GM21390 (cell line): ENCODE results near the gene HOMER2.
"Not testable (repeated sequence)": the region's sequence is repeated elsewhere in the genome, so short reads cannot be mapped to it uniquely, and the experiment has no call there.

ENCODE experiments used
- ATAC-seq: cut with Tn5 transposase; IDR thresholded peaks from one replicate; pipeline ENCODE4 v1.9.1; 2021; ENCODE audit not compliant: unreplicated experiment

The HOMER2 gene

GRCh38 chr15:82952158-82953081 is at the start of gene HOMER2:
TSS of gene HOMER2 (minus strand) at chr15:82952720. CDS start at chr15:82952535, 185 bp downstream.
- no peak for ATAC-seq

- not testable (repeated sequence) for ATAC-seq
Observed at GRCh38 chr15:83000672-83001031, 48.1 kb upstream of the HOMER2 start.

GRCh38 chr15:82999905-83000671 is 47.6 kb upstream of the HOMER2 start:
- peak; percentile 74 for ATAC-seq

GRCh38 chr15:82999426-82999825 is 46.9 kb upstream of the HOMER2 start:
- no peak for ATAC-seq

- no peak for ATAC-seq
Observed at GRCh38 chr15:82995938-82996337, 43.4 kb upstream of the HOMER2 start.

GRCh38 chr15:82995076-82995475 is 42.6 kb upstream of the HOMER2 start:
- ATAC-seq = no peak

GRCh38 chr15:82993144-82993543 is 40.6 kb upstream of the HOMER2 start:
- no peak for ATAC-seq

- no peak for ATAC-seq
Observed at GRCh38 chr15:82992436-82992998, 40.0 kb upstream of the HOMER2 start.

GRCh38 chr15:82986442-82986780 is 33.9 kb upstream of the HOMER2 start:
- peak; percentile 29 for ATAC-seq

GRCh38 chr15:82985688-82986441 is 33.3 kb upstream of the HOMER2 start, which contains the start of gene RAMAC:
TSS of gene RAMAC (plus strand) at chr15:82986210. CDS start at chr15:82989019, 2,809 bp downstream.
- peak; percentile 95 for ATAC-seq

GRCh38 chr15:82980981-82981380 is 28.5 kb upstream of the HOMER2 start:
- ATAC-seq = no peak

GRCh38 chr15:82979726-82980125 is 27.2 kb upstream of the HOMER2 start:
- ATAC-seq = no peak

GRCh38 chr15:82978438-82978837 is 25.9 kb upstream of the HOMER2 start:
- no peak for ATAC-seq

- no peak for ATAC-seq
Observed at GRCh38 chr15:82977076-82977475, 24.6 kb upstream of the HOMER2 start.

- ATAC-seq = no peak
Observed at GRCh38 chr15:82972990-82973389, 20.5 kb upstream of the HOMER2 start.

- no peak for ATAC-seq
Observed at GRCh38 chr15:82971218-82971984, 18.9 kb upstream of the HOMER2 start.

- ATAC-seq = no peak
Observed at GRCh38 chr15:82970696-82971095, 18.2 kb upstream of the HOMER2 start.

- ATAC-seq = no peak
Observed at GRCh38 chr15:82970078-82970686, 17.7 kb upstream of the HOMER2 start.

- no peak for ATAC-seq
Observed at GRCh38 chr15:82969353-82969752, 16.8 kb upstream of the HOMER2 start.

GRCh38 chr15:82968066-82968465 is 15.5 kb upstream of the HOMER2 start:
- ATAC-seq = no peak
